Erythroblast (primary cell): ENCODE data around the gene MSI2.

Experiments used
- GATA1 ChIP-seq: IDR thresholded peaks from 2 replicates; pipeline ENCODE4 v1.6.1; 2011; ENCODE audit warnings: low read depth, mild to moderate bottlenecking, control low read depth, low read length, moderate library complexity
- POLR2A ChIP-seq: IDR thresholded peaks from 2 replicates; pipeline ENCODE4 v1.6.1; 2011; ENCODE audit warnings: mild to moderate bottlenecking, low read length

DNA sequence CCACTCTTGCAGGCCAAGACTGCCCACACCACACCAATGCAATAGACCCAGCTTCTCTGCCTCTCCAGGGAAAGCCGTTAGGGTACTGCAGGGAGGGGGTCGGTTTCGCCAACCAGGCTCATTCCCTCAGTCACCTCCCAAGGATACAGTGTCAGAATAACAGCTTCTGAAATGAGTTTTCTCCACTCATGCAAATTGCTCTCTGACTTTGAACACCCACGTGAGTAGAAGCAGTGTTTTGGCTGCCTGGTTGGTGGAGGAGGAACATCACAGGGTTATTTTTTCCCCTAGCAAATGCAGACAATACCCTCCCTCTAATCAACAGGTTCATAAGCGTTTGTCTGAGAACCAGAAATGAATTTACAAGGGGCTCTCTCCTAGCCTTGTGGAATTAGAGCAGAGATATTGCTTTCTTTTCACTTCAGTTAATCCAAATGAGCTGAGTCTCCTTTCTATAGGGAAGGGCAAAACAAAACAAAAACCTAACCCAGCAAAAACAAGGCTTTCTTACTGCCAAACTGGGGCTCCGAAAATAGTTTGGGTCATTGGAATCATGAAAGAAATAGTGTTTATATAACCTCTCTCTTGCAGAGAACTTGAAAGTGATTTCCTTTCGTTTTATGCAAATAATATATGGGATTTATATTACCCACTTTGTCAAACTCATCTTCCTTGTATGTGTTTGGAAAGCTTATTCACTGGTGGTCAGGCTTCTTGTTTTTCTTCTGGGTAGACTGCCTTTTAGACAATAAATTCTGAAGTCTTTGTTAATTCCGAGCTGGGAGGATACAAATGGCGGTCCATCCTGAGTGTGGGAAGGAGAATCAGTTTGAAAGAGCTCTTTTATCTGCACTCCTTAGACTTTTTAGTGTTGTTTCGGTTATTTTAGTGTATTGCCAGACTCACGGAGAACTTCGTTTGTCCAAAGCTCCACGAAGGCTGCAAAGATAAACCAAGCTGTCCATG is 229.9 kb downstream of the MSI2 start:
- TF ChIP-seq POLR2A, result no peak
- TF ChIP-seq GATA1, result no peak
